ENCODE data around the gene AHCYL2.

- TF ChIP-seq CTCF (conservative IDR thresholded peaks at IDR 0.05 in 1 of 2, IDR thresholded peaks at IDR 0.05 in 1 of 2; ENCODE audit: extremely low read depth in 1 of 2, insufficient read depth in 1 of 2, low read depth in 1 of 2, low read length in 2 of 2) (no peak), EZH2 (IDR thresholded peaks at IDR 0.05; ENCODE audit: borderline replicate concordance, low read length) (no peak)
These were observed 52.8 kb downstream of the AHCYL2 start for GRCh38 chr7:129277629-129278028.
